GM19467 (cell line): ENCODE data around the gene DNAAF8.
"Not testable (repeated sequence)": the region's sequence is repeated elsewhere in the genome, so short reads cannot be mapped to it uniquely, and the experiment has no call there.

ENCODE experiments used
- ATAC-seq: cut with Tn5 transposase; IDR thresholded peaks from one replicate; pipeline ENCODE4 v1.9.1; 2021; ENCODE audit warnings: mild to moderate bottlenecking, moderate library complexity; ENCODE audit not compliant: unreplicated experiment

DNAAF8 gene

DNA sequence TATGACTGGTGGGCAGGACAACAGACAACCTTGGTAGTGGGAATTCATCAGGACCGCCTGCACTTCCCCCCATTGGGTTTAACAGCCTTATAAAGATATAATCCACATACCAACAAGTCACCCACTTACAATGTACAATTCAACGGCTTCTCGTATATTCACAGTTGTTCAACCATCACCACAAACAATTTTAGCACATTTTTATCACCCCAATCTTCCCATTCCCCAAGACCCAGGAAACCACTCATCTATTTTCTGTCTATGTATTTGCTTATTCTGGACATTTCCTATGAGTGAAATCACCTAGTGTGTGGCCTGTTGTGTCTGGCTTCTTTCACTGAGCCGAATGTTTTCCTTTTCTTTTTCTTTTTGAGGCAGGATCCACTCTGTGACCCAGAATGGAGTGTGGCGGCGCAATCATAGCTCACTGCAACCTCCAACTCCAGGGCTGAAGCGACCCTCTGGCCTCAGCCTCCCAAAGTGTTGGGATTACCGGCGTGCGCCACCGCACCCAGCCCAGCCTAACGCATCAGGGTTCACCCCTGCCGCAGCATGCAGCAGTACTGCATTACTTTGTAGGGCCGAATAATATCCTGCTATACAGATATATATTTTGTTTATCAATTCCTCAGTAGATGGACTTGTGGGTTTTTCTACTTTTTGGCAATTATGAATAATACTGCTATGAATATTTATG is 11.1 kb upstream of the DNAAF8 start:
- ATAC-seq, result no peak

DNA sequence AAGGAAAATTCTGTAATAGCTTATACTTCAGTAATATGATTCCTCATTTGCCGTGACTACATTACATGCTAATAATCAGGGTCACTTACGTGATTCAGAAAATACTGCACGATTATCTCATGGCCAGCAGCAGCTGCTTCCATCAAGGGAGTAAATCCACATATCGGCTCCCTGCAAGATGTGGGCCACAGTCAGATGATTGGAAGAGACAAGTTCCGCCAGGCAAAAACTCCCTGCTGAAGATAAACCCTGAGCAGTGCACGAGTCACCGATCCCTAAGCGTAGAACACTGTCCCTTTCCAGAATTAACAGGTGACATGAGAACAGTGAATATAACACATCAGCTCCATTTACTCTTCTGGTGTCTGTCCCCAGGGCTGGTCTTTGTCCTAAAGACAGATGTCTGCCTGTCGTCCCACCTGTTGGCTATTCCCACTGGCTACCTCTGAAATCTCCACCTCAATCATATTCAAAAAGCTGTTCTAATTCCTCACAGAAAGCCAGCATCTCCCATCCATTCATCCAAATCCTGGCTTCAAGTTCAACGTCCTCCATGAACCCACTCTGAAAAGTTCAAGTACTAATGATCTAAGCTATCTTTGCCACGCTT is 9.6 kb upstream of the DNAAF8 start:
- ATAC-seq, result no peak

DNA sequence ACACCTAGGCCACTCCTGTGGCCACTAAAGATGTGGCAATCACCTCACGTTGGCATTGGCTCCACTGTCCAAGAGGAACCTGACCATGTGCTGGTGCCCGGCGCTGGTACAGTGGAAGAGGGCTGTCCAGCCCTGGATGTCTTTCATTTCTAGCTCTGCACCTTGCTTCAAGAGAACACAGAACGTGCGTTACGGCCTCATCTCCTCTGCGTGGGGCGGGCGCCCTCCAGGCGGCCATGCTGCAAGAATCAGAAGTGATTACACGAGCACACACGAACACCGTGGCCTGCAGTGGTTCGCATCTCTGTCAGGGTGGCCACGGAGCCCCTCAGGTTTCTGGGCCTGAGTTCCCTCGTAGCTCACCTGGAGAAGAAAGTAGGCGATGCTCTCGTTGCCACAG is 7.7 kb upstream of the DNAAF8 start:
- no peak for ATAC-seq

DNA sequence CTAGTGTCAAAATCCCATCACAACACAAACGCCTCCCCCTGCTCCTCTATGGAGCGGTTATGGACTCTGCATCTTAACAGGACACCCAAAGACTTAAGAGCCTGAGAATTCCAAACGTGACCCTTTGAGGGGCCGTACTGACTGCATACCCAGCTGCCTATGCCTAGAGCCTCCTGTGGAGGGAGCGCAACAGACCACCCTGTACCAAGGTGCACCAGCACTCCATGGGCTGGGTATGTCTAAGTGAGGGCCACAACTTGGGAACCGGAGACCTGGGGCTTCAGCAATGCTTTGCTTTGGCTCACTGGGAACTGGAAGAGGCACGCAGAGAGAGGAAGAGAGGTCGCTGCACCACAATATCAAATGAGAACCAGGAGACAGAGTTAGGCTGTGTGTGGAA is 5.7 kb upstream of the DNAAF8 start:
- ATAC-seq, result no peak

DNA sequence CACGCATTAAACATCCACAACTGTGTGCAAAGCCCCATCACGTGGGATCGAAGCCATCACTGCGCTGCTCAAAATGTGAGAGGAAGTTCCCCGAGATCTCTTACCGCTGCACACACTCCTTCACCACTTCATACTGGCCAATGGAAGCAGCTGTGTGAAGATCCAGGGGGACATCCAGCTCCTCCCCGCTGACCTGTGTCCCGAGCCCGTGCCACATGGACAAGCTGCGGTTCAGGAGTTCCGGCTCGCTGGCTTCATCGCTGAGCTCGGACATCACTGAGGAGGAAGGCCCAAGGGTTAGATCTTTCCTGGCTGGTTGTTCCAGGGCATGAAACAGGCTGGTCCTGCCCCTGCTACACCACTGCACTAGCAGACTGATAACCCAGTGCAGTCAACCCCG is 4.5 kb upstream of the DNAAF8 start:
- no peak for ATAC-seq

DNA sequence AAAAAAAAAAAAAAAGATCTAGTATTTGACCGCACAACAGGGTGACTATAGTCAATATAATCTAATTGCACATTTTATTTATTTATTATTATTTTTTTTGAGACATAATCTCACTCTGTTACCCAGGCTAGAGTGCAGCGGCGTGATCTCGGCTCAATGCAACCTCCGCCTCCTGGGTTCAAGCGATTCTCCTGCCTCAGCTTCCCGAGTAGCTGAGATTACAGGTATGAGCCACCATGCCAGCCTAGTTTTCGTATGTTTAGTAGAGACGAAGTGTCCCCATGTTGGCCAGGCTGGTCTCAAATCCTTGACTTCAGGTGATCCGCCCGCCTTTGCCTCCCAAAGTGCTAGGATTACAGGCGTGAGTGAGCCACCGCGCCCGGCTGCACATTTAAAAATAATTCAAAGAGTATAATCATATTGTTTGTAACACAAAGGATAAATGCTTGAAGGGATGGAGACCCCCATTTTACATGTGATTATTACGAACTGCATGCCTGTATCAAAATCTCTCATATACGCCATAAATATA is 1.1 kb upstream of the DNAAF8 start:
- ATAC-seq, result no peak

DNA sequence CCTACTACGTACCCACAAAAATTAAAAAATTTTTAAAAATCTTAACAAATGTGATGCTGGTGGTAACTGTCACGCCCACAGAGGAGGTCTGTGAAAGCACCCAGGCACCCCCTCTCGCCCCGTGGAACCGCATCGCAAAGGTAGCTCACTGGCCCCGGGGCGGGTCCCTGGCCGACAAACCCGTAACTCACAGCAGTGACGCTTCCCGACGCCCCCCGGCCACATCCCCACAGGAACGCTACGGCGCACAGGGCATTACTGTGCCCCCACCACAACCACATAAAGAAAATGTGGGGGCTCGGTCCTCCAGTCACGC is 632 bp upstream of the DNAAF8 start:
- peak; percentile 1 for ATAC-seq

DNA sequence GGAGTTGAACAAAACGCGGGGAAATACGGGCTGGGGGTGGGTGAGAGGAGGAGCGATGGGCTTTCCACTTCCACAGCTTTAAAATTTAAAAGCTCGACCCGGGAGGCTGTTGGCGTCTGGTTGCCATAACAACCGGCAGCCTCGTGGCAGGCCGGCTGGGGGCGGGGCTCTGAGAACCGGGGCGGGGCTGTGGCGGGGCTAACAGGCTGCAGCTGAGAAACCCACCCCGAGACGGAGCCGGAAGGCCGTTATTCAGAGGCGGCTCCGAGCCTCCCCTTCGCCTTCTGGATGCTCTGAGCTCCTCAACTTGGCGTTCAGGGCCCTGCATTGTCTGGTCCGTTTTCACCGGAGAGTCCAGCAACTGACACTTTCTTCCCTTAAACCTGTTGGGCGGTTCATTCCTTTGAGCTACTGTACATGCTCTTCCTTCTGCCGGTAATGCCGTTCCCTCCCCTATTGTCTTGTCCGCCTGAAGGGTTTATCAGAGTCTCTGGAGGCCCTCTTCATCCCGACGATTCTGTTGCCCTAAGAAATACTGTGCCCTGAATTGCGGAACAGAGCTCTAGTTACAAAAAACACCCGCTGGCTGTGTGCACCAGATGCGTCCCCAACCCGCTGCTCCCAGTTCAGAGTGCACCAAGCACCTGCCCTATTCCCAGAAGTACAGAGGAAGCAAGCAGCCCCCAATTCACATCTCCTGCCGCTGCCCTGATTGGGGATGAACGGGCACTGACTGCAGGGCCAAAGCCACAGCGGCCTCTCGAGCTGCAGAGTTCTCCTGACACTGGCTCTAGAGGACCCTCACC is 596 bp downstream of the DNAAF8 start:
- peak; percentile 44 for ATAC-seq

DNA sequence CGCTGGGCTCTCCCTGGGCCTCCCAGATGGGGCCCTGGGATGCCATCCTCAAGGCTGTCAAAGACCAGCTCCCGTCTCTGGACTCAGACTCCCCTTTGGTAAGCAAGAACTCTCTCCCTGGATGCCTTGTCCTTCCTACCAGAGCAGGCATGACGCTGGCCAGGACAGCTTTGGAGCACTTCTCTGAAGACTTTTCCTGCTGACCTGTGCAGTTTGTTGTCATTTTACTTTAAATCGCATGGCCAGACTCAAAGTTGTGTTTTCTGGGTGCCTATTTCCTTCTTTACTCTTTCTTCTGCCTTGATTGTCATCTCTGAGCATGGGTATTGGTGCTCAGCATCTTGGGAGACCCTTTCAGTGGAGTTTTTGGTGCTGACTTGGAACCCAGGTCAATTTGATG is 2.2 kb downstream of the DNAAF8 start:
- ATAC-seq, result no peak

DNA sequence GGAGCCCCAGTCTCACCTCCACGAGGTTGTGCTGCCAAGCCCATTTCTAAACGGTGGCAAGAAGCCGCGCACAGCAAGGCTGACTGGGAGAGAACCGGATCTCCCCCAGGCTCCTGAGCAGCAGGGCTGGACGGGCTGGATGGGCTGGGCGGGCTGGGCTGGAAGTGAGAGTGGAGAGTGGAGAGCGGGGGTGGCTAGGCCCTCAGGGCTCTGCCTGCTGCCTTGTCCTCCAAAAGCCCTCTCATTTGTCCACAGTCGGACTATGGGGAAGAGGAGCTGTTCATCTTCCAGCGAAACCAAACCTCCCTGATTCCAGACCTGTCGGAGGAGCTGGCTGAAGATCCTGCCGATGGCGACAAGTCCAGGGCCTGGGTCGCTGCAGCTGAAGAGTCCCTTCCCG is 3.2 kb downstream of the DNAAF8 start:
- no peak for ATAC-seq

DNA sequence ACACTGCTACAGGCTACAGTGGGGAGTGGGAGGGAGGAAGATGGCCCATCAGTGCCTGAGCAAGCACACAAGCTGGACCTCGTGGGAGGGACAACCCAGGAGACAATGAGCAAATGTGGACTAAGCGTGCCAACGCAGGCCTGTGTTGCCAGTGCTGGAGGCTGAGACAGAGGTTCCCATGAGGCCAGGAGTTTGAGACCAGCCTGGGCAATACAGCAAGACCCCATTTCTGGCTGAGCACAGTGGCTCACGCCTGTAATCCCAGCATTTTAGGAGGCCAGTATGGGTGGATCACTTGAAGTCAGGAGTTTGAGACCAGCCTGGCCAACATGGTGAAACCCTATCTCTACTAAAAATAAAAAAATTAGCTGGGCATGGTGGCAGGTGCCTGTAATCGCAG is 4.0 kb downstream of the DNAAF8 start:
- ATAC-seq, result not testable (repeated sequence)

DNA sequence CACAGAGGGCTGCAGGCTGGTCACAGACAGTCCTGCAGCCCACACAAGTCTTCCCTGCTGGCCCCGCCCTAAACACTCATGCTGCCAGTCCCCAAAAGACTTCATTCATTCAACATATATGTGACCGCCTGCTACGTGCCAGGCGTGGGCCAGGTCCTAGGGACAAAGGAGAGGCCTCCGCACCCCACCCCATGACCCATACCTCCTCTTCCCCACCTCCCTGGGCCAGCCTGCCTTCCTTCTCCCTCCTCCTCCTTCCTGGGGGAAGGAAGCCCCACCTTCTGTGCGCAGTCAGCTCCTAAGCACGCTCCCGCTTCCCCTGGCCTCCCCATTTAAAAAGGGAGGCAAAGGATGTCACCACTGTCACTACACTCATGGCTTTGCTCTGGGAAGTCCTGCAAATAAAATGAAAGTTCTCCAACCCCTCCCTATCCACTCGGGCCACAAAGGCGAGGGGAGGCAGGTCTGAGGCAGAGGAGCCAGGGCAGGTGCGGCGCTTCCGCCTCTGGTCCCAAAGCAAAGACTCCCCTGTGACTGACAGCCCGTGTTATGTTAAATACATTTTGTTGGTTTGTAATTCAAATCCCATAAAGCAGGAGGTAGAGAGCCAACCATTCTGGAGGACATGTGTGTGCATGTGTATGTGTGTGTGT is 9.0 kb downstream of the DNAAF8 start:
- ATAC-seq, result no peak

DNA sequence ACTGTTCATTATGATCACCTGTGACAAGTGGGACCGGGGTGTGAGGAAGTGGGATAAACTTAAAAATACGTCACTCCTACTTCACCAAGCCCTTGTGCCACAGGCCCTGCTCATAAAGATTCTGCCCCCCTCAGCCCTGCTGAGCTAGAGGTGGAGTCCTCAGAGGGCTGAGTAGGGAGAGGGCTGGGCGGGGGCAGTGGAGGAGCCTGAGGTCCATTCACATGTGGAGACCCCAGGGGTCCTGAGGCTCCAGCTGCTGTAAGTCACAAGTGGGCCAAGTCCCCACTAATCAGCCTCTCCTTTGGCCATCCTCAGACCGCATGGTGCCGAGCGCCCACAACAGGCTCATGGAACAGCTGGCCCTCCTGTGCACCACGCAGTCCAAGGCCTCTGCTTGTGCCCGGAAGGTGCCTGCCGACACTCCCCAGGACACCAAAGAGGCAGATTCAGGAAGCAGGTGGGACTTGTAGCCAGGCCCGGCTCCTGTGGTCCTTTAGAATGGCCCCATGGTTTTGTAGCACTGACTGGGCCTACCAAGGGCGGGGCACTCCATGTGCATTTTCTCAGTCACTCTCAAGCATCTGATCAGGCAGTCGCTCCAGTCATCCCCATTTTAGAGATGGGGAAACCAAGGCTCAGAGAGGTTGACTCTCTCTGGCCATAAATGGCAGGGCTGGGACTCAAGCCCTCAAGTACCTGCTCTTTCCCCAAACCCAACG is 10.4 kb downstream of the DNAAF8 start:
- ATAC-seq, result no peak

DNA sequence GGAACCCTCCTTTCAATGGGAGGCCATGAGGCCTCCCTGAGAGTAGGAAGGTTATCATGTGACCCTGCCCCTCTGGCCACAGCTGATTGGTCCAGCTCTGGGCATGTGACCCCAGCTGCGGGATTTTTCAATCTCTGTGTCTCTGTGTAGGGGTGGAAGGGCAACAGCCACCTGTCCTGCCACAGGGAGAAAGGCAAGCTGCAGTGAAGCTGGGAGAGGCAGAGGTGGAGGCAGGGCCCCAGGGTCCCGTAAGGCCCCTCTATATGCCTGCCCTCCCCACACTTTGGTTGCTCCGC is 10.9 kb downstream of the DNAAF8 start:
- no peak for ATAC-seq

DNA sequence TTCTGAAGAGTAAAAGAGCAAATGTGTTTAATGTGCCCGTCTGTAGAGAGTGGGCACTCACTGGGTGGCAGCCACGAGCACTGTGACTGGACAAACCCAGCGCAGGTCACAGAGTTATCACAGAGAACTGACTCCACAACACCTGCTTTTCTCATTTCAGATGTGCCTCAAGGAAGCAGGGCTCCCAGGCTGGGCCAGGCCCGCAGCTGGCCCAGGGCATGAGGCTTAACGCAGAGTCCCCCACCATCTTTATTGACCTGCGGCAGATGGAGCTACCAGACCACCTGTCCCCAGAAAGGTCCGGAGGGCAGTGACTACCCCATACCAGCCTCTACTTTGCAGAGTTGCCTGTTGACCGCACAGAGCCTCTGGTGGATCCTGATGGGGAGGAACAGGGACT is 11.9 kb downstream of the DNAAF8 start:
- ATAC-seq, result no peak

DNA sequence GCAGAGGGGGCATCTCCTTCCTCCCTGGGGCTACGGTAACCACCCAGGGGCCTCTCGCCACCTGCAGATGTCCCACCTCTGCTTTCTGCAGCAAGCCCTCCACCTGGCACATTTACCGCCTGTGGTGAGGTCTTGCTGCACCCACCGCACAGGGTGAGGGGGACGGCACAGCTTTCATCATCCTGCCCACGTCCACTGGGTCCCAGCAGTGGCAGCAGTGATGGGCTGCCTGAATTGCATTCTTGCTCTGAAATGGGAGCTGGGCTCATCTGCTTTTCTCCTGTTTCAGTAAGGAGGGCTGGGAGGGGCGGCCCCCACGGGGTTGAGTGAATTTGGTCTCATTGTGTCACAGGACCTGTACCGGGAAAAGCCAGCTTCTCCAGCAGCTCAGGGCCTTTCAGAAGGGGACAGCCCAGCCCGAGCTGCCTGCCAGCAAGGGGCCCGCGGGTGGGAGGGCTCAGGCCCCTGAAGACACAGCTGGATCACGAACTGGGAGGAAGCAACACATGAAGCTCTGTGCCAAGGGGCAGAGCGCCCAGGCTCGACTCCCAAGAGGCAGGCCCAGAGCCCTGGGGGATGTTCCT is 12.7 kb downstream of the DNAAF8 start:
- ATAC-seq, result no peak

DNA sequence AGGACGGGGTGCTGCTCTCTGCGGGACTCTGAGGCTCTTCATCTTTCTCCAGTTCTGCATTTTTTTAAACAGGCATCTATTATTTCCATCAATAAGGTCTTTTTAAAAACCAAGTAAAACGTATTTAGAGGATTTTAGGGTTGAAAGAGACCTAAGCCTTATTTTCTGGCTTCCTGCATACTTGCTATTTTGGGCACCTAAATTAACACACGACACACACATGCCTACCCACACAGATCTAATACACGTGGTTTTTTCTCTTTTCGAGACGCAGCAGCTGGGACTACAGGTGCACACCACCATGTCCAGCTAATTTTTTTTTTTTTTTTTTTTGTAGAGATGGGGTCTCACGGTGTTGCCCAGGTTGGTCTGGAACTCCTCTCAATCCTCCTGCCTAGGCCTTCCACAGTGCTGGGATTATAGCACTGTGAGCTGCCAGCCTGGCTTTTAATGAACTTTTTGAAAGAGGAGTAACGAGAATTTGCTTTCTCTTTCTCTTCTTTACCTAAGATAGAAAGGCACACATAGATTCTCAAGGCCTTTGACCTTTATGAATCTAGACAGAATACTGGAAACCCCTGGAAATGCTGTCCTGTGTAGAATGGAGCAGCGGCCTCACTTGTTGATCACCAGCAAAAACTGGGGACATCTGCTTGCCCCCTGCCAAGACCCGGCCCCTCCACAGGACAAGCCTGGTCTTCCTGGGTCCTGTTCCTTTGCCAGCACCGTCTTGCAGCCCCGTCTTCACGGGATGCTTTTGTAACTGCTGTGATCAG is 13.8 kb downstream of the DNAAF8 start:
- no peak for ATAC-seq

DNA sequence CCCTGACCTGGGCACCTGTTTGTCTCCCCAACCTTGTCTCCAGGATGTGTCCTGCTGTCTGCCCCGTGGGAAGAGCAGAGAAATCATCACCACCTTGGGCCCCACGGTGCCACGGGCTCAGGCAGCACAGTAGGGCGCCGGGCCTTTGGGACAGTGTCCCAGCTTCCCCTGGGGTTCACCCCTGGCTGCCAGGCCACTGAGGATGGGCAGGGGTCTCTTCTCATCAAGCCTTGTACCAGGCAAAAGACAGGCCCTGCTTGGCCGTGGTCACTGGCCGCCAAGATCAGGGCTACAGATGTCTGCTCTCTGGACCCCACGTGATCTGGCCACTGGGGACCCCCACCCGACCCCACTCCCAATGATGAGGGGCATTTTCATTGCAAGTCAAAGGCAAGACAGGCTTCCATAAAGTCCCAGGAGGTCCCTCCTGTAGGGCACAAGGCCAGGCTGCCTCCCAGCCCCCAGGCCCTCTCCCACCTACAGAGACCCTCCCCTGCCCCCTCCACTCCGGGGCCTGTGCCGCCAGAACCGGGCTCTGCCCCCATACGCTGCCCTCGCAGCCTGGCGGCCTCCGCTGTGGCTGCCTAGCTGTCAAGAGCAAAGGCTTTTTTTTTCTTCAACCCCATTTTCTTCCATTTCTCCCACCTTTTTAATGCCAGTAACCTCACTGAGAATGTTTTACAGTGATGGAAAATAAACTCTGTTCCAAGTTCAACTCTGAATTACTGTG is 14.5 kb downstream of the DNAAF8 start:
- ATAC-seq, result no peak

DNA sequence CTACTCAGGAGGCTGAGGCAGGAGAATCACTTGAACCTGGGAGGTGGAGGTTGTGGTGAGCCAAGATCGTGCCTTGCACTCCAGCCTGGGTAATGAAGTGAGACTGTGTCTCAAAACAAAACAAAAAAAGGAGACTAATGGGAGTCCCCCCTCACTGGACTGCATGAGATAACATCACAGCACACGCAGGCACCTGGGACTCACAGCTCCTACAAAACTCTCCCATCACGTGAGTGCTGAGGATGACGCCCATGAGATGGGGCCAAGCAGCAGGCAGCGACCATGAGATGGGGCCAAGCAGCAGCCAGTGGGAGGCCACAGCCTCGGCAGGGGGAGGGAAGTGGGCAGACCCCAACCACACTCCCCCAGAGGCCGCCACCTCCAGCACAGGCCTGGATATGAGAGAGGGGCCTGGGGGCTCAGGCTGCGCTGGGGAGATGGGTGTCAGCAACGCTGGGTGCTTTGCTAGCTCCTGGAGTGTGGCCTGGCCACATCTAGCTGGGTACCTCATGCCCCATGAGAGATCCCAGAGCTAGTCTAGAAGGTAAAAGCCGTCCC is 15.4 kb downstream of the DNAAF8 start:
- ATAC-seq, result no peak
